K562 (cell line): ENCODE measurements around the gene DCAF6. TPM values are rescaled to one million over a fixed set of nuclear protein-coding genes. Genes with fewer than 3 reads are reported as not detected.

ENCODE experiments used
- ARID3A ChIP-seq: IDR thresholded peaks from 2 replicates; pipeline ENCODE4 v1.6.1; 2012; ENCODE audit warnings: low read depth, low read length, improper control_type of control experiment, borderline replicate concordance
- BCOR ChIP-seq: fragments of 450-650 bp; IDR thresholded peaks from 2 replicates; pipeline ENCODE4 v1.6.1; 2016
- BRD4 ChIP-seq: fragments of 200-600 bp; sonication (generic); IDR thresholded peaks from 2 replicates; pipeline ENCODE4 v1.6.1; 2017; ENCODE audit warnings: inconsistent platforms
- CHAMP1 ChIP-seq: fragments of 450-650 bp; IDR thresholded peaks from 2 replicates; pipeline ENCODE4 v1.6.1; 2016; ENCODE audit warnings: mild to moderate bottlenecking
- ETS1 ChIP-seq: conservative IDR thresholded peaks from 2 replicates; pipeline ENCODE4 v1.6.1; 2011; ENCODE audit warnings: low read depth, mild to moderate bottlenecking, low read length; ENCODE audit not compliant: control insufficient read depth
- ETV6 ChIP-seq, 3 experiments: fragments of 150-350 bp in 1 of 3; sonication (generic) in 1 of 3; formaldehyde crosslinking in 1 of 3; IDR thresholded peaks; 2 replicates each; pipeline versions ENCODE4 v1.6.1 to v1.8.0; 2014 to 2022; ENCODE audit warnings: borderline replicate concordance in 2 of 3, low read depth in 2 of 3, antibody characterized with exemption in 1 of 3, low read length in 1 of 3, mild to moderate bottlenecking in 1 of 3, missing genetic modification reagents in 1 of 3
- ILK ChIP-seq: fragments of 450-650 bp; IDR thresholded peaks from 2 replicates; pipeline ENCODE4 v1.6.1; 2016; ENCODE audit warnings: missing genetic modification characterization, low read depth, mild to moderate bottlenecking, missing compliant biosample characterization, moderate library complexity, borderline replicate concordance
- KDM1A ChIP-seq, 2 experiments: fragments of 450-650 bp; IDR thresholded peaks; 2 replicates each; pipeline ENCODE4 v1.6.1; 2016; ENCODE audit warnings: mild to moderate bottlenecking in 2 of 2
- MAFF ChIP-seq: IDR thresholded peaks from 2 replicates; pipeline ENCODE4 v1.6.1; 2012; ENCODE audit warnings: low read length, improper control_type of control experiment
- MEF2A ChIP-seq: IDR thresholded peaks from 2 replicates; pipeline ENCODE4 v1.6.1; 2011; ENCODE audit warnings: low read depth, mild to moderate bottlenecking, low read length, moderate library complexity; ENCODE audit not compliant: control insufficient read depth
- TRIM28 ChIP-seq: fragments of 450-650 bp; IDR thresholded peaks from 2 replicates; pipeline ENCODE4 v1.6.1; 2017
- ZNF766 ChIP-seq: fragments of 200-800 bp; sonication (Bioruptor generic); conservative IDR thresholded peaks from 2 replicates; pipeline ENCODE4 v1.6.1; 2016; ENCODE audit warnings: missing genetic modification characterization, missing compliant biosample characterization
- ZNF780A ChIP-seq: fragments of 250-450 bp; sonication (Bioruptor Pico); IDR thresholded peaks from 2 replicates; pipeline ENCODE4 v1.5.0; 2021; ENCODE audit warnings: mild to moderate bottlenecking
- ZSCAN32 ChIP-seq: fragments of 450-650 bp; formaldehyde crosslinking; IDR thresholded peaks from 2 replicates; pipeline ENCODE4 v1.4.0; 2020; ENCODE audit warnings: mild to moderate bottlenecking, moderate library complexity
- polyA plus RNA-seq, 8 experiments: library from polyadenylated mRNA; depleted of rRNA in 4 of 8; stranded (reverse) in 5 of 8; unstranded in 3 of 8; fragments of >200 nt; fragmentation: Nextera tagmentation in 2 of 8; fragmentation: Illumina TruSeq in 1 of 8; extraction: Ambion mirVana in 2 of 8; extraction: Trizol in 1 of 8; gene quantifications; 2 replicates each; pipeline versions ENCODE4 v1.2.1 to v1.2.3, GENCODE V29; 2011 to 2014; ENCODE audit warnings: inconsistent platforms in 1 of 8, missing spikeins in 1 of 8
- total RNA-seq, 7 experiments: library from RNA; depleted of rRNA in 6 of 7; stranded (reverse); fragments of >200 nt in 6 of 7; fragmentation: Illumina TruSeq in 2 of 7; extraction: Trizol in 2 of 7; gene quantifications; 2 replicates each; pipeline versions ENCODE4 v1.2.1 to v1.2.3, GENCODE V29; 2011 to 2021; ENCODE audit warnings: low replicate concordance in 1 of 7
- TF ChIP-seq, protein P1 (sequence below), 2 experiments: fragments of 450-650 bp in 1 of 2; sonication (generic) in 1 of 2; formaldehyde crosslinking in 1 of 2; IDR thresholded peaks in 1 of 2; conservative IDR thresholded peaks in 1 of 2; 2 replicates each; pipeline versions ENCODE4 v1.6.1 to v1.8.1; 2016 to 2023; ENCODE audit warnings: mild to moderate bottlenecking in 2 of 2, moderate library complexity in 2 of 2, inconsistent platforms in 1 of 2, missing genetic modification reagents in 1 of 2
- TF ChIP-seq, protein P2 (sequence below): fragments of 250-450 bp; sonication (Bioruptor Pico); IDR thresholded peaks from 2 replicates; pipeline ENCODE4 v1.5.0; 2021
- TF ChIP-seq, protein P3 (sequence below): fragments of 200-800 bp; sonication (Bioruptor generic); IDR thresholded peaks from 2 replicates; pipeline ENCODE4 v1.6.1; 2017; ENCODE audit warnings: missing genetic modification characterization, missing compliant biosample characterization

The DCAF6 gene
- total and polyA plus RNA-seq, 9 of the 15 experiments (the other 6 are each of a cell fraction or from before 2014, with no cell fraction given) = 19.1 to 102 (median 46.3) TPM

- TF ChIP-seq ZNF780A (CRISPR knock-in tag) (no peak), BCOR (no peak), TRIM28 (no peak), CHAMP1 (peak; percentile 33; the same call in 1 of the 2 replicates), KDM1A (IDR thresholded peaks at IDR 0.05) (peak; percentile 91 to 92), ZSCAN32 (CRISPR knock-in tag) (no peak), ILK (no peak), ETS1 (no peak), ETV6 (IDR thresholded peaks at IDR 0.05; ENCODE audit: borderline replicate concordance in 1 of 2, low read depth in 2 of 2, low read length in 1 of 2) (no peak), ETV6 (CRISPR knock-in tag; IDR thresholded peaks at IDR 0.05; ENCODE audit: borderline replicate concordance) (no peak), MAFF (peak; percentile 85), BRD4 (no peak), ZNF766 (CRISPR knock-in tag) (no peak), ARID3A (peak; percentile 76; the same call in 1 of the 2 replicates), MEF2A (no peak)
- TF ChIP-seq, protein P1, sequence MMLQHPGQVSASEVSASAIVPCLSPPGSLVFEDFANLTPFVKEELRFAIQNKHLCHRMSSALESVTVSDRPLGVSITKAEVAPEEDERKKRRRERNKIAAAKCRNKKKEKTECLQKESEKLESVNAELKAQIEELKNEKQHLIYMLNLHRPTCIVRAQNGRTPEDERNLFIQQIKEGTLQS (IDR thresholded peaks at IDR 0.05) = no peak
- TF ChIP-seq, protein P1 (CRISPR knock-in tag; conservative IDR thresholded peaks at IDR 0.05) = no peak
- TF ChIP-seq, protein P2, sequence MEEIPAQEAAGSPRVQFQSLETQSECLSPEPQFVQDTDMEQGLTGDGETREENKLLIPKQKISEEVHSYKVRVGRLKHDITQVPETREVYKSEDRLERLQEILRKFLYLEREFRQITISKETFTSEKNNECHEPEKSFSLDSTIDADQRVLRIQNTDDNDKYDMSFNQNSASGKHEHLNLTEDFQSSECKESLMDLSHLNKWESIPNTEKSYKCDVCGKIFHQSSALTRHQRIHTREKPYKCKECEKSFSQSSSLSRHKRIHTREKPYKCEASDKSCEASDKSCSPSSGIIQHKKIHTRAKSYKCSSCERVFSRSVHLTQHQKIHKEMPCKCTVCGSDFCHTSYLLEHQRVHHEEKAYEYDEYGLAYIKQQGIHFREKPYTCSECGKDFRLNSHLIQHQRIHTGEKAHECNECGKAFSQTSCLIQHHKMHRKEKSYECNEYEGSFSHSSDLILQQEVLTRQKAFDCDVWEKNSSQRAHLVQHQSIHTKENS = no peak
- TF ChIP-seq, protein P3, sequence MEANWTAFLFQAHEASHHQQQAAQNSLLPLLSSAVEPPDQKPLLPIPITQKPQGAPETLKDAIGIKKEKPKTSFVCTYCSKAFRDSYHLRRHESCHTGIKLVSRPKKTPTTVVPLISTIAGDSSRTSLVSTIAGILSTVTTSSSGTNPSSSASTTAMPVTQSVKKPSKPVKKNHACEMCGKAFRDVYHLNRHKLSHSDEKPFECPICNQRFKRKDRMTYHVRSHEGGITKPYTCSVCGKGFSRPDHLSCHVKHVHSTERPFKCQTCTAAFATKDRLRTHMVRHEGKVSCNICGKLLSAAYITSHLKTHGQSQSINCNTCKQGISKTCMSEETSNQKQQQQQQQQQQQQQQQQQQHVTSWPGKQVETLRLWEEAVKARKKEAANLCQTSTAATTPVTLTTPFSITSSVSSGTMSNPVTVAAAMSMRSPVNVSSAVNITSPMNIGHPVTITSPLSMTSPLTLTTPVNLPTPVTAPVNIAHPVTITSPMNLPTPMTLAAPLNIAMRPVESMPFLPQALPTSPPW (CRISPR knock-in tag) = no peak
Observed at GRCh38 chr1:167926486-167926997, 9.9 kb upstream of the DCAF6 start (continued).
